HG03045 (cell line): Measurements from ENCODE around the gene TMBIM6.
"Not testable (repeated sequence)": the region's sequence is repeated elsewhere in the genome, so short reads cannot be mapped to it uniquely, and the experiment has no call there.

ENCODE experiments used
- ATAC-seq: cut with Tn5 transposase; IDR thresholded peaks from one replicate; pipeline ENCODE4 v1.9.1; 2021; ENCODE audit warnings: mild to moderate bottlenecking, moderate library complexity; ENCODE audit not compliant: unreplicated experiment

The TMBIM6 gene

DNA sequence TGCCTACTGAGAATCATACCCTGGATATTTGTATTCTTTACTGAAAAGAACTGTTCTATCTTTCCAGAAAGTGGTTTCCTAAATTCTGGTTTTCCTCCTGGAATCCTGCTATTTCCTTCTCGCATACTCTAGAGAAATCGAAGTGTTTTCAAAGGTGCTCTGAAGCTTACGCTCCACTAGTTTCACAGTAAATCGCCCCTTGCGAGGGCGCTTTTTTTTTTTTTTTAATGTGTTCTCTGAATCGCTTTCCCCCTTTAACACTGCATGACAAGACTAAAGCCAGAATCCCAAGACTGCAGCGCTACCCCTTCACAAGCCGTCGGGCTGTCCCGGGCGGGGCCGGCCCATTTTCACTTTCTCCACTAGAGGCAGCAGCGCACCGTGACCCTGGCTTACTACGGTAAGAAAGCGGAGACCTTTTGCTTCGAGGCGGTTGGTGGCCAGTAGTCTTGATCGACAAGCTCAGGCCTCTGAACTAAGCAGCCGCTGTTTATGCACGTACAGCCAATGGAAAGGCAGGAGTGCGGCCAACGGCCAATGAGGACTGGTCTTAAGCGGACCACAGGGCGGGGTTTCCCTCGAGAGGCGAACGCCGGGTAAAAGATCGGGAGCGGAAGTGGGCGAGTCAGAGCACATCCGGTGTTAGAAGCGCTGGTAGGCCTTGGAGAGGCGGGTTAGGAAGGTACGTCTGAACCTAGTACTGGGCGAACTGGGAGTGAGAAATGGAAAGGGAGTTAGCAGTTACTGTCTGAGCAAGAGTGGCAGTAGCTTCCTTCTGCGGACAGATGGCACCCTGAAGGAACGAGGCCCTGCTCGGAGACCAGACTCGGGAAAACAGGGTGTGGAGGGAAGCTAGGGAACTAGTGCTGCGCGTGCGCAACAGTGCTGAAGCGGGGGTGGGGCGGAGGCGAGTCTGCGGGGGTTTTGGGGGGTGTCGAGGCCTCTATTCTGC, at the start of gene TMBIM6:
TMBIM6 (plus strand) TSS at position 628 of the 952 bp plus-strand sequence. CDS start 10,937 bp downstream, outside the sequence.
- ATAC-seq = peak; percentile 94

- ATAC-seq = no peak
Observed at GRCh38 chr12:49692851-49693250, 48.5 kb upstream of the TMBIM6 start.

DNA sequence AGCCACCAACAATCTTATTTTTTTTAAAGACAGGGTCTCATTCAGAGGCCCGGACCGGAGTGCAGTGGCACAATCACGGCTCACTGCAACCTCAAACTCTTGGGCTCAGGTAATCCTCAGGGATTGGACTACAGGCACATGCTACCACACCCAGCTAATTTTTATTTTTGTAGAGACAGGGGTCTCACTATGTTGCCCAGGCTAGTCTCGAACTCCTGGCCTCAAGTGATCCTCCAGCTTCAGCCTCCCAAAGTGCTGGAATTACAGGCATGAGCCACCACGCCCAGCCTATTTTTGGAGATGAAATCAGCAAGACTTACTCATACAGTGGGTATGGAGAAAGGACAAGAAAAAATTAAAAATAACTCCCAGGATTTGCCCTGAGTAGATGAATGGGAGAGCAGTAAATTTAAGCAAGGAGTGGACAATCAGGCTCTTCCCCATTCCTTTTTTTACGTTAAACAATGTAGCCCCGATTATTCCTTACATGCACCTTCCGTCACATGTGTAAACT, 47.4 kb upstream of the TMBIM6 start:
- no peak for ATAC-seq

- no peak for ATAC-seq
Observed at GRCh38 chr12:49696723-49697122, 44.6 kb upstream of the TMBIM6 start.

- no peak for ATAC-seq
Observed at GRCh38 chr12:49697808-49698207, 43.5 kb upstream of the TMBIM6 start.

DNA sequence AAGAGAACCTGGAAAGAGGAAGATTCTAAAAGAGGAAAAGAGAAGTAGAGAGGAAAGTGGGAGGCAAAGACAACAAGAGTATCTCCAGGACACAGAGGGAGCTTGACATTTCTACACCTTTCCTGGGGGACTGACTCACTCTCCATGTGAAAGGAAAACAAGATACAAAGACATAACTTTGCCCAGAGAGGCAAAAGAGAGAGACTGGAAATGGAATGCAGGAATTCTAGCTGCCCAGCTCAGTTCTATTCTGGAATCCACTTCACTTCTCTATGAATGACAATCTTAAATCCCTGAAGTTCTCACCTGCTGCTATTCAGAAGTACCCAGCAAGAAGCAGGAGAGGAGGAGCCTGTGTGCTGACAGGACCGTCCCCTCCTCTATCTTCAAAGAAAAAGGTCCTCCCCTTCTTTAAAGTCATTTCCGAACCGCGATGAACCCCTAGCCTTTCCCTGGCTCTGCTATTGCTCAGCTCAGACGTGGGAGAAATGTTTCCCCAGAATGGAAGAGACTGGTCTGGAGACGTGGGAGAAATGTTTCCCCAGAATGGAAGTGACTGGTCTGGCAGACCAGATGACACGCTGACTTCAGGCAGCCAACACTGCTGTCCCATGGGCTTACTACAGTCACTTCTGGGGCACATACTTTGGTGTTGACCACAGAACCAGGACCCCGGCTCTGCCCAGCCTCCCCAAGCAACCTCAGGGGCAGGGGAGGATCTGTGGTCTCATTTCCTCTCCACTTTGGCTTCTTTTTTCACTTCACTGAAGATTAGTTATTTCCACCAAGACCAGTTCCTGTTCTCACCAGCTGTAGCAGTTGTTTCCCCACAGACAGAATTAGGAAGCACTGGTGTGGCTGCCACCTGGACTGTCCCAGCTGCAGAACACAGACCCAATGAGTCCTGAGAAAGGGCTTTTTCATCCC, 42.5 kb upstream of the TMBIM6 start:
- ATAC-seq = peak; percentile 56

DNA sequence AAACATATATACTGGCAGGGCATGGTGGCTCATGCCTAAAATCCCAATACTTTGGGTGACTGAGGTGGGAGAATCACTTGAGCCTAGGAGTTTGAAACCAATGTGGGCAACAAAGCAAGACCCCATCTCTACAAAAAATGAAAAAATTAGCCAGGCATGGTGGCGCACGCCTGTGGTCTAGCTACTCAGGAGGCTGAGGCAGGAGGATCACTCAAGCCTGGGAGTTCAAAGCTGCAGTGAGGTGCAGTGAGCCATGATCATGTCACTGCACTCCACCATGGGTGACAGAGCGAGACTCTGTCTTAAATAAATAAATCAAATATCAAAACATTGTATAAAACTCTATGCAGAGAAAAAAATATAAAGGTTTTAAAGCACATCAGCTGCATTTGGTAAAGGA, 39.3 kb upstream of the TMBIM6 start:
- ATAC-seq = no peak

- ATAC-seq = no peak
Observed at GRCh38 chr12:49702676-49703215, 38.6 kb upstream of the TMBIM6 start.

GRCh38 chr12:49703647-49704137, 37.7 kb upstream of the TMBIM6 start:
- ATAC-seq = no peak

GRCh38 chr12:49705479-49706134, 35.8 kb upstream of the TMBIM6 start:
- ATAC-seq = no peak

- peak; percentile 26 for ATAC-seq
Observed at GRCh38 chr12:49706351-49707127, 34.8 kb upstream of the TMBIM6 start.

GRCh38 chr12:49707128-49707811, 34.1 kb upstream of the TMBIM6 start, which contains the start of gene FMNL3:
TSS of gene FMNL3 (minus strand) at chr12:49707405. CDS start at chr12:49707180, 225 bp downstream.
- peak; percentile 81 for ATAC-seq

- no peak for ATAC-seq
Observed at GRCh38 chr12:49707812-49708147, 33.6 kb upstream of the TMBIM6 start.

GRCh38 chr12:49708851-49709250, 32.5 kb upstream of the TMBIM6 start:
- no peak for ATAC-seq

DNA sequence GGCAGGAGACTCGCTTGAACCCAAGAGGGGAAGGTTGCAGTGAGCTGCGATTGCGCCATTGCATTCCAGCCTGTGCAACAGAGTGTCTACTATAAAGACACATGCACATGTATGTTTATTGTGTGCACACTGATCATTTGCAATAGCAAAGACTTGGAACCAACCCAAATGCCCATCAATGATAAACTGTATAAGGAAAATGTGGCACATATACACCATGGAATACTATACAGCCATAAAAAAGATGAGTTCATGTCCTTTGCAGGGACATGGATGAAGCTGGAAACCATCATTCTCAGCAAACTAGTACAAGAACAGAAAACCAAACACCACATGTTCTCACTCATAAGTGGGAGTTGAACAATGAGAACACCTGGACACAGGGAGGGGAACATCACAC, 27.4 kb upstream of the TMBIM6 start:
- ATAC-seq = not testable (repeated sequence)

DNA sequence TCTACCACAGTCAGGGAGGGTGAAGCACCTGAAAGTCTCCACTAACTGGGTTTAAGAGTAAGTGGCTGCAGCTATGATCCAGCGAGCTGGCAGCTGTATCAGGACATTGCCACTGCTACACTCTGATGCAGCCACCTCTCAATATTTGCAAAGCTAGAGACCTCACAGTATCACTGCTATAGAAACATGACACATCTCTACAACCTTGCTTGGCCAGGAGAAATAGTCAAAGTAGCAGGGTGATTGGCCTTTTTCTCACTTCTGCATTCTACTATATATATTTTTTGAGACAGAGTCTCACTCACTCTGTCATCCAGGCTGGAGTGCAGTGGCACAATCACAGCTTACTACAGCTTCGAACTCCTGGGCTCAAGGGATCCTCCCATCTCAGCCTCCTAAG, 24.8 kb upstream of the TMBIM6 start:
- no peak for ATAC-seq

DNA sequence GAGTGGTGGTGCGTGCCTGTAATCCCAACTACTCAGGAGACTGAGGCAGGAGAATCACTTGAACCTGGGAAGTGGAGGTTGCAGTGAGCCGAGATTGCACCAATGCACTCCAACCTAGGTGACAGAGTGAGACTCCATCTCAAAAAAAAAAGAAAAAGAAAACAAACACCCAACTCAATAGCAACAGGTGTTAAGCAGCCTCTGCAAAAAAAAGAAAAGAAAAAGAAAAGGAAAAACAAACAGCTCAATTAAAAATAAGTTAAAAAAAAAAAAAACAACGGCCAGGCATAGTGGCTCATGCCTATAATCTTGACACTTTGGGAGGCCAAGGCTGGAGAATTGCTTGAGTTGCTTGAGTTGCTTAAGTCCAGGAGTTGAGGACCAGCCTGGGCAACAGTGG, 23.6 kb upstream of the TMBIM6 start:
- not testable (repeated sequence) for ATAC-seq

GRCh38 chr12:49720214-49720613, 21.1 kb upstream of the TMBIM6 start:
- no peak for ATAC-seq

DNA sequence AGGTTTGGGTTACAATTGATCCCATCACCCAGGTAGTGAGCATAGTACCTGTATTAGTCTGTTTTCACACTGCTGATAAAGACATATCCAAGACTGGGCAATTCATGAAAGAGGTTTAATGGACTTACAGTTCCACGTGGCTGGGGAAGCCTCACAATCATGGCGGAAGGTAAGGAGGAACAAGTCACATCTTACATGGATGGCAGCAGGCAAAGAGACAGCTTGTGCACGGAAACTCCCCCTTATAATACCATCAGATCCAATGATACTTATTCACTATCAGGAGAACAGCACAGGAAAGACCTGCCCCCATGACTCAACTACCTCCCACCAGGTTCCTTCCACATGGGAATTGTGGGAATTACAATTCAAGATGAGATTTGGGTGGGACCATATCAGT, 20.0 kb upstream of the TMBIM6 start:
- ATAC-seq = not testable (repeated sequence)
